ENCODE results near the gene AKAP1. TPM values are rescaled to one million over a fixed set of nuclear protein-coding genes. Genes with fewer than 3 reads are reported as not detected.

The AKAP1 gene
- total RNA-seq, 4 donors from 2014 or later: 22.6 to 51.9 (median 33.3) TPM

GRCh38 chr17:57080718-57081117 is 4.3 kb upstream of the AKAP1 start:
- 43 to 64% methylated on average over 2 of the region's 2 CpGs for WGBS, 2 donors
- intact Hi-C loops (cut with DNase I): no loop called here
- TF ChIP-seq POLR2A (IDR thresholded peaks at IDR 0.05) (no peak), CTCF (IDR thresholded peaks at IDR 0.05) (no peak)

GRCh38 chr17:57082441-57082840 is 2.6 kb upstream of the AKAP1 start:
- 69 to 75% methylated on average over 2 of the region's 2 CpGs for WGBS, 2 donors
- Histone ChIP-seq H3K36me3 (no peaks in the 10 kb centered on the region), H3K27ac (no peak overlapping the region)

More at GRCh38 chr17:57080718-57081117, 4.3 kb upstream of the AKAP1 start:
- Histone ChIP-seq H3K4me1 (peaks cover 0 to 16% (median 3%) of the 10 kb centered on the region in 3 donors), H3K36me3 (no peaks in the 10 kb centered on the region), H3K9me3 (no peaks in the 10 kb centered on the region), H3K27me3 (no peaks in the 10 kb centered on the region), H3K4me3 (no peak overlapping the region), H3K27ac (no peak overlapping the region)
- no peak for DNase-seq

GRCh38 chr17:57084361-57084801 is 665 bp upstream of the AKAP1 start:
- H3K27me3 ChIP-seq: no peaks in the 10 kb centered on the region
- DNase-seq: no peak
- peak overlapping the region; percentile 70 to 95 (median 92) for H3K4me3 ChIP-seq
- 0% methylated on average over 4 to 5 of the region's 7 CpGs for WGBS, 2 donors
- no peak for TF ChIP-seq POLR2A (IDR thresholded peaks at IDR 0.05)
- TF ChIP-seq CTCF (IDR thresholded peaks at IDR 0.05): no peak
- H3K9me3 ChIP-seq: no peaks in the 10 kb centered on the region
- intact Hi-C loops (cut with DNase I): no loop called here
- H3K36me3 ChIP-seq: no peaks in the 10 kb centered on the region
- peaks cover 5 to 47% (median 17%) of the 10 kb centered on the region in 3 donors for H3K4me1 ChIP-seq
- peak overlapping the region; percentile 96 to 99 (median 98) for H3K27ac ChIP-seq

More at GRCh38 chr17:57082441-57082840, 2.6 kb upstream of the AKAP1 start:
- Histone ChIP-seq H3K27me3 (no peaks in the 10 kb centered on the region), H3K9me3 (no peaks in the 10 kb centered on the region), H3K4me3 (no peak overlapping the region), H3K4me1 (peaks cover 5 to 27% (median 7%) of the 10 kb centered on the region in 3 donors)
- TF ChIP-seq CTCF (IDR thresholded peaks at IDR 0.05): no peak
- TF ChIP-seq POLR2A (IDR thresholded peaks at IDR 0.05): no peak
- intact Hi-C loops (cut with DNase I): no loop called here
- DNase-seq: no peak

- DNase-seq: no peak
- TF ChIP-seq CTCF (IDR thresholded peaks at IDR 0.05) (no peak), POLR2A (IDR thresholded peaks at IDR 0.05) (no peak)
- intact Hi-C loops (cut with DNase I): no loop called here
- H3K27ac ChIP-seq: peak overlapping the region; percentile 92 to 99 (median 98)
- H3K27me3 ChIP-seq: no peaks in the 10 kb centered on the region
- H3K4me3 ChIP-seq: peak overlapping the region; percentile 70 to 95 (median 92)
- no peaks in the 10 kb centered on the region for H3K9me3 ChIP-seq
- WGBS, 2 donors: 0% methylated on average over 3 of the region's 75 CpGs; no CpG with 5 or more reads in 1 of the 2 donors
- H3K4me1 ChIP-seq: peaks cover 5 to 56% (median 24%) of the 10 kb centered on the region in 3 donors
- no peaks in the 10 kb centered on the region for H3K36me3 ChIP-seq
Observed at GRCh38 chr17:57085448-57086068, 512 bp downstream of the AKAP1 start.

GRCh38 chr17:57086069-57086930 is 1.3 kb downstream of the AKAP1 start:
- TF ChIP-seq CTCF (IDR thresholded peaks at IDR 0.05) (no peak), POLR2A (IDR thresholded peaks at IDR 0.05) (no peak)
- no peaks in the 10 kb centered on the region for H3K9me3 ChIP-seq
- H3K4me1 ChIP-seq: peaks cover 12 to 62% (median 31%) of the 10 kb centered on the region in 3 donors
- H3K4me3 ChIP-seq: peak overlapping the region; percentile 70 to 95 (median 92)
- no peak for DNase-seq
- peak overlapping the region; percentile 92 to 99 (median 98) for H3K27ac ChIP-seq
- 0 to 7% methylated on average over 7 to 11 of the region's 45 CpGs for WGBS, 2 donors
- intact Hi-C loops (cut with DNase I): no loop called here
- no peaks in the 10 kb centered on the region for H3K27me3 ChIP-seq
- H3K36me3 ChIP-seq: no peaks in the 10 kb centered on the region
